IPS DF 19.7 (cell line): ENCODE measurements around the gene PNMA8A.
"Not testable (repeated sequence)": the region's sequence is repeated elsewhere in the genome, so short reads cannot be mapped to it uniquely, and the experiment has no call there.

Experiments used
- DNase-seq: peaks from one replicate; pipeline ENCODE4 v3.0.0-alpha.2; 2013; ENCODE audit warnings: low read depth, low spot score

Gene PNMA8A

GRCh38 chr19:46466536-46467196, 4.7 kb downstream of the PNMA8A start:
- no peak for DNase-seq

DNA sequence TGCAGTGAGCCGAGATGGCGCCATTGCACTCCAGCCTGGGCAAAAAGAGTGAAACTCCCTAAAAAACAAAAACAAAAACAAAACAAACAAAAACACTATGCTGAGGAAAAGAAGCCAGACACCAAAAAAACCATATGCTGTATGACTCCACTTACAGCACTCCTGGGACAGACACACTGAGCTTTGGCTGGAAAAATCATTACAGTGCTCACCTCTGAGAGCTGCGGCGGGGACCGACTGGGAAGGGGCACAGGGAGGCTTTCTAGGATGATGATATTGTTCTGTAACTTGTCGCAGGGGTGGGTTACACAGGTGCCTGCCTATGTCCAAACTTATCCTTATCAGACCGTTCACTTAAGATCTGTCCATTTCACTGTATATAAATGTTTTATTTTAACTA, 7.8 kb downstream of the PNMA8A start:
- DNase-seq: no peak

GRCh38 chr19:46461537-46461936, 9.8 kb downstream of the PNMA8A start:
- no peak for DNase-seq

DNA sequence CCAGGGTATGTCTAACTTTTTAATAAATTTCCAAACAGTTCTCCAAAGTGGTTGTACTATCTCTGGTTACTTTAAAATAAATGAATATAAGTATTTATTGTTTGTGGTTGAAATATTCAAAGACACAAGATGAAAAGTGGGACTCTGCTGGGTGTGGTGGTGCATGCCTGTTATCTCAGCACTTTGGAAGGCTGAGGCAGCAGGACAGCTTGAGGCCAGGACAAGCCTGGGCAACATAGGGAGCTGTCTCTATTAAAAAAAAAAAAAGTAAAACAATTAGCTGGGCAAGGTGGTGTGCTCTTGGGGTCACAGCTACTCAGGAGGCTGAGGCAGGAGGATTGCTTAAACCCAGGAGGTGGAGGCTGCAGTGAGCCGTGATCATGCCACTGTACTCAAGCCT, 10.4 kb downstream of the PNMA8A start:
- no peak for DNase-seq

DNA sequence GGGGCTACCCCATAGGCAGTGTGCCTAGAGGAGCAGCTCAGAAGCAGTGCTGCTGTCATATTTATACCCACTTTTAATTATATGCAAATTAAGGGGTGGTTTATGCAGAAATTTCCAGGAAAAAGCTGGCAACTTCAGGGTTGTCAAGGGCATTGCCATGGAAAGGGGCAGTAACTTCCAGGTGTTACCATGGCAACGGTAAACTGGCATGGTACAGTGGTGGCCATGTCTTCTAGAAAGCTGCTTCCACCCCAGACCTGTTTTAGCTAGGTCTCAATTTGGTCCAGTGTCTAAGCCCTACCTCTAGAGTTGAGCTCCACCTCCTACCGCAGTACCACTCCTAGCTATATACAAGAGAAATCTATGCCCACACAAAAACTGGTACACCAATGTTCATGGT, 11.3 kb downstream of the PNMA8A start:
- no peak for DNase-seq

GRCh38 chr19:46456930-46457329, 14.4 kb downstream of the PNMA8A start:
- no peak for DNase-seq

DNA sequence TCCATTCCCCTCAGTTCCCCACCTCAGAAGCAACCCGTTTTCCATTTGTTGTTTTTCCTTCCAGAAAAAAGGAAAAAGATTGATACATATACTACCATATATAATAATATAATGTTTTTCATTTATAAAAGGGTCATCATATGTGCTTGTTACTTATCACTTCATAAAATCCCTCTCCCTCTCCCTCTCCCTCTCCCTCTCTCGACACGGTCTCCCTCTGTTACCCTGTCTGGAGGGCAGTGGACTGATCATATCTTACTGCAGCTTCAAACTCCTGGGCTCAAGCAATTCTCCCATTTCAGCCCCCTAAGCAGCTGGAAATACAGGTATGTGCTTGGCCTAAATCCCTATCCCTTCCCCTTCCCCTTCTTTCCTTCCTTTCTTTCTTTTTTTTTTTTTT, 17.1 kb downstream of the PNMA8A start:
- no peak for DNase-seq

DNA sequence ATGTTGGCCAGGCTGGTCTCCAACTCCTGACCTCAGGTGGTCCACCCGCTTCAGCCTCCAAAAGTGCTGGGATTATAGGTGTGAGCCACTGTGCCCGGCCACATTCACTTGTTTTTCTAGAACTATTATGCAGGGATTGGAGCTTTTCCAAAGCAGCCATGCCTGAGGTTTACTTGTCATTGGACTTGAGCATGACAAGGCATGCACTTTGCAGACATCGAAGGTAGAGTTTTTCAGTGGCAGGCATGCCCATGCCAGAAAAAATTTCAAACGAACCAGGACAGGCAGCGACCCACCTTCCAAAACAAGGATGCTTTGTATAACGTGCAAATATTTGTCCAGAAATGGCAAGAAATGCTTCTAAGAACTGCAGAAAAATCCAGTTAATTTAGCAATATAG, 17.7 kb downstream of the PNMA8A start:
- DNase-seq: no peak

GRCh38 chr19:46452186-46452585, 19.2 kb downstream of the PNMA8A start:
- no peak for DNase-seq

- DNase-seq: no peak
Observed at GRCh38 chr19:46451352-46451751, 20.0 kb downstream of the PNMA8A start.

DNA sequence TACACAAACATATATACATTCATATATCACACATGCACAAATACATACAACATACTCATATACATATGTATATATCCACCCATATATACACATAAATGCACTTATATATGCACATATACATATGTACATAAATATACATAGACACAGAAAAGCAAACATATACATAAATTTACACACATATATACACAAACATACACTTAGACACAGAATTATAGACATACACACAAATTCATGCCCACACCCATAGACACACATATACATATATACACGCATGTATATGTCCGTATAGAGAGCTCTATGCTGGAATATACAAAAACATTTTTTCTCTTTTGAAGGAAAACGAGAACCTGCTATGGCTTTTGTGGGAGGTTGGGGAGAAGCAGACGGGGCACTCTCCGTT, 20.6 kb downstream of the PNMA8A start:
- no peak for DNase-seq

- no peak for DNase-seq
Observed at GRCh38 chr19:46449228-46449627, 22.1 kb downstream of the PNMA8A start.

- no peak for DNase-seq
Observed at GRCh38 chr19:46448601-46449000, 22.8 kb downstream of the PNMA8A start.

DNA sequence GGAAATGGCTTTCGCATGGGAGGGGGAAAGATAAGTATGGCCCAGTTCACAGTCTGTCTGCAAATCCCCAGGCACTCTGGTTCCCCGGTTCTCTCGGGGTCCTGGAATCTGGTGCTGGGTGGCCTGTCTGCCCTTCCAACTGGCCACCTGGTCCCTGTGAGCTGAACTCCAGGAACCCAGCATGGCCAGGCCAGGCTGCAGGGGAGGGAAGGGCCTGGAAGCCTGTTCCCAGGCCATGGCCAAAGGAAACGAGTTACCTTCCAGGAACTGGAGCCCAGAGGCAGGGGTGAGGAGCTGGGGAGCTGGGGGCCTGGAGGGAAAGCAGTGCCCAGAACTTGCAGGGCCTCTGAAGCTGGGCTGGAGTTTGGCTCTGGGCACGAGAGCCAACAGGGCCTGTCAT, 23.5 kb downstream of the PNMA8A start:
- no peak for DNase-seq

- no peak for DNase-seq
Observed at GRCh38 chr19:46447006-46447405, 24.4 kb downstream of the PNMA8A start.

DNA sequence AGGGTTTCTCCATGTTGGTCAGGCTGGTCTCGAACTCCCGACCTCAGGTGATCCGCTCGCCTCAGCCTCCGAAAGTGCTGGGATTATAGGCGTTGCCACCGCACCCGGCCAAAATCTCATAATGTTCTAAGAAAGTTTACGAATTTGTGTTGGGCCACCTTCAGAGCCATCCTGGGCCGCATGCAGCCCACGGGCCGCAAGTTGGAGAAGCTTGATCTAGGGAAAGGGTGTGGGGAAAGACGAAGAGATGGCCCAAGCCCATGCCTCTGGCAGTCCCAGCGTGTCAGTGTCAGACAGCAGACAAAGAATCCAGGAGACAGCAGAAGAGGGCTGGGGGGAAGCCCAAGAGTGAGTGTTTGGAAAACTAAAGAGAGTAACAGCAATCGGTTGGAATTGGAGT, 25.3 kb downstream of the PNMA8A start:
- no peak for DNase-seq

- DNase-seq: no peak
Observed at GRCh38 chr19:46442808-46443450, 28.4 kb downstream of the PNMA8A start.

DNA sequence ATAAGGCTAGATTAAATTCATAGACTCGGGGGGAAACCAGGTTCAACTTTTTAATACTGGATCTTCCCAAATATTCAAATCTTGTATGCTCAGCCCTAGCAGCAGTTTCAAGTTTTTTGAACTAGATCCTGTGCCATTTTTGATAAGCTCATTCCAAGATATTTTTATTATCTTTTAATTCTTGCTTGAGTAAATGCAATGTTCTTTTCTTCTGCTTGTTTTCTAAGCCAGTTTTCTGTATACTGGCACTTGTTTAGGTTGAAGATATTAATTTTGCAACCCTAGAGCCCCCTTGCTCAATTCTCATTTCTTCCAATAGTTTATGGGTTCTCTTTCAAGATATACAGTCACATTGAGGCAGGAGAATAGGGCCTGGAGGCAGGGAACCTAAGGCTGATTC, 29.5 kb downstream of the PNMA8A start:
- no peak for DNase-seq

- DNase-seq: not testable (repeated sequence)
Observed at GRCh38 chr19:46435689-46436088, 35.7 kb downstream of the PNMA8A start.

DNA sequence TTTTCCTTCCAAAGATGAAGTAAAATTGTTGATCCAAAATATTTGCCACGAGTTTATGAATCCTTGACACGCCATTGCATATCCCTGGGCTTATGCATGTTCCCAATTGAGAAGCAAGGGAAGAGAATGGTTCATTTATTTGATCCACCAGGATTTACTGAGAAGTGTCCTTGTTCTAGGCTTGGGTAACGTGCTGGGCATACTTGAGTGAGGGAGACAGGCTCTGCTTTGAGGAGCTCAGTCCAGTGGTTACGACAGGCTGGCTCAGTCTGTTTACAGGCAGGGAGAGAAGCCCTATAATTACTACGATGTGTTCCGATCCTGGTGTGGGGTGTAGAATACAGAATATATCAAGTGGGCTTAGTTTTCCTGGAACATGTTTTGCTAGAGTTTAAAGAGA, 36.4 kb downstream of the PNMA8A start:
- no peak for DNase-seq

- DNase-seq: not testable (repeated sequence)
Observed at GRCh38 chr19:46433470-46433869, 37.9 kb downstream of the PNMA8A start.

DNA sequence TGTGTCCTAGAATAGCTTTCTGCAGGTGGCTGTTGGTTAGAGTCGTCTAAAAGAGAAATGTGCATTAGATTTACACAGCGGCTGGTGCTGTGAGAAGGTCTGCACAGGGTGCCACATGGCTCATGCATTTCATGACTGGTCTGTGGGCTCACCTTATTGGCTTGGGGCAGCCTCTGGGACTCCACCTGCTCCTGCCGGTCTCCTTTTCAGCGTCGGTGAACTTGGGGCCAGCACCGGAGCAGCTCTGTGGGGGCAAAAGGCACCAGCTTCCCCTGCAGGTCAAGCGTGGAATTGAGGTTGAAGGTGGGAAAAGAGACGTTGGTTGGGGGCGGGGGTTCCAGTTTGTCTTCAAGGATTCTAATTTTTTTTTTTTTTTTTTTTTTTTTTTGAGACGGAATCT, 39.5 kb downstream of the PNMA8A start:
- no peak for DNase-seq

DNA sequence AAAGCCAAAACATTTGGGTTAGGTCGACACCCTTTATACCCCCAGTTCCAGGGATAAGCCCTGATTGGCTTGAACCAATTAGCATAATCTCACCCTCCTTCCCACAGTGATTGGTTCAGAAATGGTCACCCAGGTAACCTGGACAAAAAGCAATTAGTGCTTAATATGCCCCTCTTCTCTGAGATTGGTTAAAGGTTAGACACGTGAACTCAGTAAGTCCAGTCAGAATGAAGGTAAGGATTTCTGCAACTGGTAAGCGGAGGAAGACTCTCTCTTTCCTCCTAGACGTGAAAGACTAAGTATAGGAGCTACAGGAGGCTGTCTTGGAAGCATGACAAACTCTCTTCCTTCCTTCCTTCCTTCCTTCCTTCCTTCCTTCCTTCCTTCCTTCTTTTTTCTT, 41.4 kb downstream of the PNMA8A start:
- no peak for DNase-seq
